ENCODE measurements around the gene ARHGEF7. TPM values are rescaled to one million over a fixed set of nuclear protein-coding genes. Genes with fewer than 3 reads are reported as not detected.

The ARHGEF7 gene
- total RNA-seq, 1 donor from 2014 or later, result 227 TPM

GRCh38 chr13:111118898-111119607 is 3.9 kb downstream of the ARHGEF7 start:
- TF ChIP-seq, protein P1, sequence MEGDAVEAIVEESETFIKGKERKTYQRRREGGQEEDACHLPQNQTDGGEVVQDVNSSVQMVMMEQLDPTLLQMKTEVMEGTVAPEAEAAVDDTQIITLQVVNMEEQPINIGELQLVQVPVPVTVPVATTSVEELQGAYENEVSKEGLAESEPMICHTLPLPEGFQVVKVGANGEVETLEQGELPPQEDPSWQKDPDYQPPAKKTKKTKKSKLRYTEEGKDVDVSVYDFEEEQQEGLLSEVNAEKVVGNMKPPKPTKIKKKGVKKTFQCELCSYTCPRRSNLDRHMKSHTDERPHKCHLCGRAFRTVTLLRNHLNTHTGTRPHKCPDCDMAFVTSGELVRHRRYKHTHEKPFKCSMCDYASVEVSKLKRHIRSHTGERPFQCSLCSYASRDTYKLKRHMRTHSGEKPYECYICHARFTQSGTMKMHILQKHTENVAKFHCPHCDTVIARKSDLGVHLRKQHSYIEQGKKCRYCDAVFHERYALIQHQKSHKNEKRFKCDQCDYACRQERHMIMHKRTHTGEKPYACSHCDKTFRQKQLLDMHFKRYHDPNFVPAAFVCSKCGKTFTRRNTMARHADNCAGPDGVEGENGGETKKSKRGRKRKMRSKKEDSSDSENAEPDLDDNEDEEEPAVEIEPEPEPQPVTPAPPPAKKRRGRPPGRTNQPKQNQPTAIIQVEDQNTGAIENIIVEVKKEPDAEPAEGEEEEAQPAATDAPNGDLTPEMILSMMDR (IDR thresholded peaks at IDR 0.05; ENCODE audit: partially characterized antibody, unreplicated experiment), result no peak
- H3K27ac Mint-ChIP-seq (ENCODE audit: unreplicated experiment), result no peak overlapping the region
- H3K4me1 Mint-ChIP-seq (ENCODE audit: low read depth, unreplicated experiment), result peaks cover 50% of the 10 kb centered on the region
- DNase-seq, result no peak
- peaks cover 23% of the 10 kb centered on the region for H3K9me3 Mint-ChIP-seq (ENCODE audit: unreplicated experiment)
- H3K4me3 Mint-ChIP-seq (ENCODE audit: unreplicated experiment), result peak overlapping the region; percentile 30
- H3K36me3 Mint-ChIP-seq (ENCODE audit: unreplicated experiment), result peaks cover 4% of the 10 kb centered on the region
- H3K27me3 Mint-ChIP-seq (ENCODE audit: unreplicated experiment), result peaks cover 28% of the 10 kb centered on the region

DNA sequence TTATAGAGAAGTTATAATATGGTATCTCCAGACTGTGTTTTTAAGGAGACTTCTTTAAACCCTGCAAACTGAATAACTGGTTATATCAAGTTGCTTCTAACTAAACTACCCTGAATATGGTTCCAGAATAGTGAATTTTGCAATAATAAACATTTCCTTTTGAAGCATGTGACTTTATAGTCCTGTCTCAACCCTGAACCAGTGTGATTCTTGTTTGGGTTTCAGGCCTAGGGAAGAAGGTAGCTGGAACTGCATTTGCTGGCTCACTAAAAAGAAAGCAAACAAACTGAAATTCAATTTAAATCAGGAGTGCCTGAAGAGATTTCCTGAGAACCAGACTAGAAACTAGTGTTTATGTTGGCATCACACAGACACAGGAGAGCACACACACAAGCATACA is 4.9 kb downstream of the ARHGEF7 start:
- TF ChIP-seq, protein P1 (IDR thresholded peaks at IDR 0.05; ENCODE audit: partially characterized antibody, unreplicated experiment), result no peak
- Mint-ChIP-seq H3K36me3 (ENCODE audit: unreplicated experiment) (peaks cover 4% of the 10 kb centered on the region), H3K27me3 (ENCODE audit: unreplicated experiment) (peaks cover 22% of the 10 kb centered on the region), H3K27ac (ENCODE audit: unreplicated experiment) (peak overlapping the region; percentile 28), H3K4me1 (ENCODE audit: low read depth, unreplicated experiment) (peaks cover 50% of the 10 kb centered on the region), H3K9me3 (ENCODE audit: unreplicated experiment) (peaks cover 17% of the 10 kb centered on the region), H3K4me3 (ENCODE audit: unreplicated experiment) (no peak overlapping the region)
- DNase-seq, result no peak

- peaks cover 22% of the 10 kb centered on the region for H3K27me3 Mint-ChIP-seq (ENCODE audit: unreplicated experiment)
- peak overlapping the region; percentile 41 for H3K4me3 Mint-ChIP-seq (ENCODE audit: unreplicated experiment)
- peaks cover 17% of the 10 kb centered on the region for H3K9me3 Mint-ChIP-seq (ENCODE audit: unreplicated experiment)
- peaks cover 54% of the 10 kb centered on the region for H3K4me1 Mint-ChIP-seq (ENCODE audit: low read depth, unreplicated experiment)
- no peak for DNase-seq
- peak overlapping the region; percentile 28 for H3K27ac Mint-ChIP-seq (ENCODE audit: unreplicated experiment)
- TF ChIP-seq, protein P1 (IDR thresholded peaks at IDR 0.05; ENCODE audit: partially characterized antibody, unreplicated experiment), result no peak
- peaks cover 4% of the 10 kb centered on the region for H3K36me3 Mint-ChIP-seq (ENCODE audit: unreplicated experiment)
These were observed 5.3 kb downstream of the ARHGEF7 start for GRCh38 chr13:111120422-111120821.

DNA sequence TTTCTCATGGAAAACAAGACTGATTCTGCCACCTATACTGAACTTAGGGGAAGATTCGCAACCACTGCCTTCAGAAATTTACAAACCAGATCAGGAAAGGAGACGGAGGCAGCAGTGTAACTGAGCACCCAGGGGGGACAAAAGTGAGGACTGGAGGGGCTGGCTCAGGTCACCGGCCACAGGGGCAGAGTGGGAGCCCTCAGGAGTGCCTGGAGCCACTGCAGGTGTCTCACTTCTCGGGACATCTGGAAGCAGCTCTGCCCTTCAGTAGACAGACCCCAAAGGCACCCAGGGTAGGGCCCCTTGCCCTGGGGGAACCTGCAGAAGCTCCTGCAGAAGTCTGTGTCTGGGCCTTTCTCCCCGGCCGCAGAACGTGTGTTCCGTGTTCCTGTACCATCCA is 5.8 kb downstream of the ARHGEF7 start:
- peaks cover 22% of the 10 kb centered on the region for H3K27me3 Mint-ChIP-seq (ENCODE audit: unreplicated experiment)
- no peak for DNase-seq
- peaks cover 4% of the 10 kb centered on the region for H3K36me3 Mint-ChIP-seq (ENCODE audit: unreplicated experiment)
- H3K4me1 Mint-ChIP-seq (ENCODE audit: low read depth, unreplicated experiment), result peaks cover 58% of the 10 kb centered on the region
- peak overlapping the region; percentile 56 for H3K4me3 Mint-ChIP-seq (ENCODE audit: unreplicated experiment)
- H3K27ac Mint-ChIP-seq (ENCODE audit: unreplicated experiment), result peak overlapping the region; percentile 44
- TF ChIP-seq, protein P1 (IDR thresholded peaks at IDR 0.05; ENCODE audit: partially characterized antibody, unreplicated experiment), result no peak
- H3K9me3 Mint-ChIP-seq (ENCODE audit: unreplicated experiment), result peaks cover 16% of the 10 kb centered on the region

DNA sequence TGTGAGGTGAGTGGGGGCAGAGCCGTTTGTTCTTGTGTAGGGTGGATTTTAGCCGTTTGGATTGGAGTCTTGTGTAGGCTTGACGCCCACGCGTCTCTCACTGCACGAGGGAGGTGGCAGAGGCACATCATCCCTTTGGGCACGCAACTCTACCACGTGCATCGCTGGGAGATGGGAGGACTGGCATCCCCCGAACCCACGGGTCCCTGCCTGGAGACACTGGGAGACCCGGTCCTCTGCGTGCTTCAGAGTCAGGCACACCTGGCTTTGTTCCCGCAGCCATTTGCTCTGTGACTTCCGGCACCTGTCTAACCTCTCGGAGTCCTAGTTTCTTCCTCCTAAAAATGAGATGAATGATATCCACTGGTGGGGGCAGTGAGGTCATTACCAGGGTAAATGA is 6.4 kb downstream of the ARHGEF7 start:
- H3K9me3 Mint-ChIP-seq (ENCODE audit: unreplicated experiment), result peaks cover 12% of the 10 kb centered on the region
- TF ChIP-seq, protein P1 (IDR thresholded peaks at IDR 0.05; ENCODE audit: partially characterized antibody, unreplicated experiment), result no peak
- no peak for DNase-seq
- peaks cover 16% of the 10 kb centered on the region for H3K27me3 Mint-ChIP-seq (ENCODE audit: unreplicated experiment)
- no peaks in the 10 kb centered on the region for H3K36me3 Mint-ChIP-seq (ENCODE audit: unreplicated experiment)
- H3K4me1 Mint-ChIP-seq (ENCODE audit: low read depth, unreplicated experiment), result peaks cover 59% of the 10 kb centered on the region
- H3K4me3 Mint-ChIP-seq (ENCODE audit: unreplicated experiment), result peak overlapping the region; percentile 56
- peak overlapping the region; percentile 89 for H3K27ac Mint-ChIP-seq (ENCODE audit: unreplicated experiment)
